Measurements from ENCODE around the gene EXD2.

- TF ChIP-seq JUND (IDR thresholded peaks at IDR 0.05; ENCODE audit: low read depth, low read length) (no peak), ESRRA (IDR thresholded peaks at IDR 0.05; ENCODE audit: low read length) (no peak)
- TF ChIP-seq, protein P1, sequence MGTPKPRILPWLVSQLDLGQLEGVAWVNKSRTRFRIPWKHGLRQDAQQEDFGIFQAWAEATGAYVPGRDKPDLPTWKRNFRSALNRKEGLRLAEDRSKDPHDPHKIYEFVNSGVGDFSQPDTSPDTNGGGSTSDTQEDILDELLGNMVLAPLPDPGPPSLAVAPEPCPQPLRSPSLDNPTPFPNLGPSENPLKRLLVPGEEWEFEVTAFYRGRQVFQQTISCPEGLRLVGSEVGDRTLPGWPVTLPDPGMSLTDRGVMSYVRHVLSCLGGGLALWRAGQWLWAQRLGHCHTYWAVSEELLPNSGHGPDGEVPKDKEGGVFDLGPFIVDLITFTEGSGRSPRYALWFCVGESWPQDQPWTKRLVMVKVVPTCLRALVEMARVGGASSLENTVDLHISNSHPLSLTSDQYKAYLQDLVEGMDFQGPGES (IDR thresholded peaks at IDR 0.05) = no peak
Measured at GRCh38 chr14:69141550-69141949, 49.7 kb upstream of the EXD2 start.
